ENCODE results near the gene NR0B1.

Gene NR0B1

DNA sequence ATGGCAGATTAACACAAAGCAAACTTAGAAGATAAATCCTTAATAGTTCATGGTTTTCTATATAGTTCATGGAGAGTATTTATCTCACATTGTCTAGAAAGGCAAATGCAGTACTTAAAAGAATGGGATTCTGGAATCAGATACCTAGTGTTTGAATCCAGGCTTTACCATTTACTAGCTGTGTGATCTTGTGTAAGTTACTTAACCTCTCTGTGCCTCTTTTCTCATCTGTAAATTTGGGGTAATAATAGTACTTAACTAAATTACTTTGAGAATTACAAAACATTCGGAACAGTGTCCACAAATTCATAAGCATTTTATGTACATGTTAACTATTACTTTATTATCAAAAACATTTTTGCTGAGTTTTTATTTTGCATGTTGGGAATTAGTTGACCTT is 46.4 kb downstream of the NR0B1 start:
- TF ChIP-seq, protein P1, sequence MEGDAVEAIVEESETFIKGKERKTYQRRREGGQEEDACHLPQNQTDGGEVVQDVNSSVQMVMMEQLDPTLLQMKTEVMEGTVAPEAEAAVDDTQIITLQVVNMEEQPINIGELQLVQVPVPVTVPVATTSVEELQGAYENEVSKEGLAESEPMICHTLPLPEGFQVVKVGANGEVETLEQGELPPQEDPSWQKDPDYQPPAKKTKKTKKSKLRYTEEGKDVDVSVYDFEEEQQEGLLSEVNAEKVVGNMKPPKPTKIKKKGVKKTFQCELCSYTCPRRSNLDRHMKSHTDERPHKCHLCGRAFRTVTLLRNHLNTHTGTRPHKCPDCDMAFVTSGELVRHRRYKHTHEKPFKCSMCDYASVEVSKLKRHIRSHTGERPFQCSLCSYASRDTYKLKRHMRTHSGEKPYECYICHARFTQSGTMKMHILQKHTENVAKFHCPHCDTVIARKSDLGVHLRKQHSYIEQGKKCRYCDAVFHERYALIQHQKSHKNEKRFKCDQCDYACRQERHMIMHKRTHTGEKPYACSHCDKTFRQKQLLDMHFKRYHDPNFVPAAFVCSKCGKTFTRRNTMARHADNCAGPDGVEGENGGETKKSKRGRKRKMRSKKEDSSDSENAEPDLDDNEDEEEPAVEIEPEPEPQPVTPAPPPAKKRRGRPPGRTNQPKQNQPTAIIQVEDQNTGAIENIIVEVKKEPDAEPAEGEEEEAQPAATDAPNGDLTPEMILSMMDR (IDR thresholded peaks at IDR 0.05) = no peak

DNA sequence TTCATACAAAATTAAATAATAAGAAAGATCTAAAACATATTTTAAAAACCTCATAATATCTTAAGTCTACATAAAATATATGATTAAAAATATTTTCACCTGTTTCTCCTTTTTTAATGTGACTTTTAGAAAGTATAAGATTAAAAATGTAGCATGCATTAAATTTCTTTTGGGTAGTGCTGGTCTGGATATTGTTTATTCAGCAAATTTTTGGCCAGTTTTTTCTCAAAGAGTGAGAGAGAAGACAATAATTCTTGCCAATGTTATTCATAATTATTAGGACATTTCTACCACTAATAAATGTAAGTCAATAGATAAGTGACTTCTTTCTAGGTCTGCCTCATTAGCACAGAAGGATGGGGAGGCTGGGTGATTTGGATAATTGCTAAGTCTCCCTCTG is 48.2 kb downstream of the NR0B1 start:
- TF ChIP-seq, protein P1 (IDR thresholded peaks at IDR 0.05) = no peak

DNA sequence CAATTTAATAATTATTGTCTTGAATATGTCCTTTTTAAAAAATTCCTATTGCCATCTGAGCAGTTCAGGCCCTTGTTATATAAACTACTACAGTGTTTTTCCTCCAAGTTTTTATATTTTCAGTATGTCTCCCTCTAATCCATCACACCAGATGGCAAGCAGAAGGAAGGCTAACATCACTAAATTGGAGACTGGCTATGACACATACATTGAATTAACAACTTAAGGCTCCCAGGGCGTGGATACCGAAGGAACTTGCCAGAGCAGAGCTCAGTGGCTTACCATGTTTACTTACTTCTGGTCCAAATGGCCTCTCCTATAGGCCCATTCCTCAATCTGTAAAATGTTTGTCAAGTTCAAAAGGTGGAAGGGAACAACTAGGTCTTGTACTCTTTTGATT is 49.3 kb downstream of the NR0B1 start:
- TF ChIP-seq, protein P1 (IDR thresholded peaks at IDR 0.05) = no peak
